H1 (cell line): ENCODE data around the gene ZBTB18. TPM values are rescaled to one million over a fixed set of nuclear protein-coding genes. Genes with fewer than 3 reads are reported as not detected.

Experiments
- CTCF ChIA-PET: fragments of 300-600 bp; sonication (Branson Sonifier 250); formaldehyde crosslinking; loops from one replicate; lab custom pipeline; 2021; ENCODE audit not compliant: partially characterized antibody; lab: Charles Lee
- POLR2A ChIA-PET: fragments of 300-600 bp; sonication (Branson Sonifier 250); formaldehyde crosslinking; loops from one replicate; lab custom pipeline; 2021; ENCODE audit warnings: inconsistent platforms; ENCODE audit not compliant: partially characterized antibody; lab: Charles Lee
- DNase-seq, 2 experiments: peaks; one replicate each; pipeline versions ENCODE4 v3.0.0 to v3.0.0-alpha.2; 2010 to 2022; ENCODE audit warnings: low spot score in 2 of 2, low read depth in 1 of 2, mixed read lengths in 1 of 2
- FAIRE-seq: peaks from 2 replicates; lab custom pipeline; 2011; peaks lifted over from hg19 to GRCh38; lab: Jason Lieb, UNC
- H2AFZ ChIP-seq: 2 replicates; pipeline ENCODE4 v1.8.1; 2012; ENCODE audit warnings: low read length, inconsistent platforms
- H2AK5ac ChIP-seq: 2 replicates; pipeline ENCODE4 v1.6.1; 2013; ENCODE audit warnings: low read depth, low read length
- H2BK120ac ChIP-seq: replicated peaks from 2 replicates; pipeline ENCODE3; 2013; ENCODE audit warnings: low read depth, low read length, inconsistent platforms
- H2BK12ac ChIP-seq: 2 replicates; pipeline ENCODE4 v1.6.1; 2013; ENCODE audit warnings: low read depth, low read length
- H2BK15ac ChIP-seq: 2 replicates; pipeline ENCODE4 v1.6.1; 2013; ENCODE audit warnings: low read length
- H2BK20ac ChIP-seq: 2 replicates; pipeline ENCODE4 v1.6.1; 2013; ENCODE audit warnings: low read length
- H2BK5ac ChIP-seq: 2 replicates; pipeline ENCODE4 v1.6.1; 2013; ENCODE audit warnings: low read depth, low read length
- H3K14ac ChIP-seq: 2 replicates; pipeline ENCODE4 v1.6.1; 2013; ENCODE audit warnings: inconsistent platforms; ENCODE audit not compliant: insufficient read length
- H3K18ac ChIP-seq: 2 replicates; pipeline ENCODE4 v1.6.1; 2013; ENCODE audit warnings: low read length; ENCODE audit errors: extremely low read depth
- H3K23ac ChIP-seq: 2 replicates; pipeline ENCODE4 v1.6.1; 2013; ENCODE audit warnings: inconsistent platforms; ENCODE audit not compliant: insufficient read length
- H3K23me2 ChIP-seq: 2 replicates; pipeline ENCODE4 v1.6.1; 2013; ENCODE audit warnings: low read depth, low read length
- H3K27ac ChIP-seq: 2 replicates; pipeline ENCODE4 v1.6.1; 2011; ENCODE audit warnings: low read depth, low read length, inconsistent platforms
- H3K27me3 ChIP-seq, 4 experiments: replicated peaks in 1 of 4; 1 replicate in 1 of 4; 2 replicates in 3 of 4; pipeline versions ENCODE4 v1.6.1 to v1.8.1; 2011 to 2013; ENCODE audit warnings: low read length in 3 of 4, mild to moderate bottlenecking in 3 of 4, inconsistent platforms in 2 of 4, mixed read lengths in 2 of 4, moderate library complexity in 1 of 4; ENCODE audit not compliant: control insufficient read depth in 3 of 4, insufficient read depth in 3 of 4; ENCODE audit errors: extremely low read depth in 1 of 4
- H3K36me3 ChIP-seq, 4 experiments: 2 replicates each; pipeline versions ENCODE4 v1.6.1 to v1.8.1; 2011 to 2013; ENCODE audit warnings: mild to moderate bottlenecking in 4 of 4, low read length in 3 of 4, moderate library complexity in 2 of 4, control low read depth in 1 of 4, inconsistent platforms in 1 of 4; ENCODE audit not compliant: insufficient read depth in 4 of 4, control insufficient read depth in 2 of 4
- H3K4ac ChIP-seq: replicated peaks from 2 replicates; pipeline ENCODE3; 2013; ENCODE audit warnings: low read length, low read depth, mixed read lengths, inconsistent platforms; ENCODE audit not compliant: insufficient read length
- H3K4me1 ChIP-seq, 4 experiments: replicated peaks in 1 of 4; 1 replicate in 1 of 4; 2 replicates in 3 of 4; pipeline versions ENCODE4 v1.6.1 to v1.8.1; 2011 to 2013; ENCODE audit warnings: low read length in 3 of 4, inconsistent platforms in 2 of 4, mixed read lengths in 1 of 4; ENCODE audit not compliant: insufficient read depth in 4 of 4, control insufficient read depth in 3 of 4
- H3K4me2 ChIP-seq, 2 experiments: 2 replicates each; pipeline versions ENCODE4 v1.6.1 to v1.8.1; 2011 to 2013; ENCODE audit warnings: low read depth in 2 of 2, low read length in 2 of 2, control low read depth in 1 of 2, inconsistent platforms in 1 of 2, mild to moderate bottlenecking in 1 of 2; ENCODE audit not compliant: insufficient read depth in 1 of 2
- H3K4me3 ChIP-seq, 4 experiments: fragments of 200-600, 300-600 bp in 1 of 4; sonication (generic), shearing (Covaris generic), sonication (Bioruptor Twin) in 1 of 4; 2 replicates each; pipeline versions ENCODE4 v1.5.1 to v1.8.1; 2011 to 2016; ENCODE audit warnings: low read length in 4 of 4, low read depth in 3 of 4, control low read depth in 2 of 4, inconsistent platforms in 2 of 4, mild to moderate bottlenecking in 2 of 4, mixed read lengths in 1 of 4, moderate library complexity in 1 of 4; ENCODE audit not compliant: insufficient read depth in 2 of 4; ENCODE audit errors: extremely low read depth in 1 of 4
- H3K56ac ChIP-seq: replicated peaks from 2 replicates; pipeline ENCODE3; 2013; ENCODE audit warnings: low read depth, mild to moderate bottlenecking, mixed read lengths, low read length, inconsistent platforms; ENCODE audit not compliant: insufficient read length
- H3K79me1 ChIP-seq: 2 replicates; pipeline ENCODE4 v1.6.1; 2013; ENCODE audit warnings: low read depth, low read length, control low read depth
- H3K79me2 ChIP-seq, 2 experiments: 2 replicates each; pipeline versions ENCODE4 v1.6.1 to v1.8.1; 2012 to 2013; ENCODE audit warnings: low read length in 2 of 2, mild to moderate bottlenecking in 2 of 2, inconsistent platforms in 1 of 2; ENCODE audit not compliant: insufficient read depth in 2 of 2, control insufficient read depth in 1 of 2
- H3K9ac ChIP-seq, 4 experiments: replicated peaks in 1 of 4; 1 replicate in 1 of 4; 2 replicates in 3 of 4; pipeline versions ENCODE4 v1.6.1 to v1.8.1; 2011 to 2013; ENCODE audit warnings: low read depth in 3 of 4, low read length in 3 of 4, control low read depth in 2 of 4, mild to moderate bottlenecking in 2 of 4, moderate library complexity in 2 of 4, inconsistent platforms in 1 of 4; ENCODE audit errors: extremely low read depth in 1 of 4
- H3K9me3 ChIP-seq, 2 experiments: 2 replicates each; pipeline versions ENCODE4 v1.6.1 to v1.8.1; 2012 to 2013; ENCODE audit warnings: mild to moderate bottlenecking in 2 of 2, moderate library complexity in 2 of 2, control low read depth in 1 of 2, inconsistent platforms in 1 of 2, low read depth in 1 of 2, low read length in 1 of 2, mixed read lengths in 1 of 2; ENCODE audit not compliant: insufficient read depth in 2 of 2
- H4K20me1 ChIP-seq, 2 experiments: replicated peaks in 1 of 2; 2 replicates each; pipeline versions ENCODE3 to v1.8.1; 2011 to 2013; ENCODE audit warnings: inconsistent platforms in 2 of 2, low read length in 2 of 2, mild to moderate bottlenecking in 1 of 2; ENCODE audit not compliant: insufficient read depth in 2 of 2, control insufficient read depth in 1 of 2
- H4K5ac ChIP-seq: 2 replicates; pipeline ENCODE4 v1.6.1; 2013; ENCODE audit warnings: low read length, low read depth, mixed read lengths, inconsistent platforms; ENCODE audit not compliant: insufficient read length
- H4K8ac ChIP-seq: 2 replicates; pipeline ENCODE4 v1.8.0; 2013; ENCODE audit warnings: mild to moderate bottlenecking, moderate library complexity, low read length, inconsistent platforms; ENCODE audit not compliant: insufficient read depth; ENCODE audit errors: extremely low read depth
- H4K91ac ChIP-seq: replicated peaks from 2 replicates; pipeline ENCODE3; 2013; ENCODE audit warnings: low read length, mixed read lengths, inconsistent platforms; ENCODE audit not compliant: insufficient read length
- BRCA1 ChIP-seq: IDR thresholded peaks from 2 replicates; pipeline ENCODE4 v1.6.1; 2012; ENCODE audit warnings: low read depth, low read length, improper control_type of control experiment
- FOSL1 ChIP-seq: IDR thresholded peaks from 2 replicates; pipeline ENCODE4 v1.6.1; 2011; ENCODE audit warnings: mild to moderate bottlenecking, low read depth, low read length, moderate library complexity; ENCODE audit not compliant: insufficient read depth
- POLR2AphosphoS5 ChIP-seq: IDR thresholded peaks from 2 replicates; pipeline ENCODE4 v1.6.1; 2011; ENCODE audit warnings: low read depth, low read length
- RFX5 ChIP-seq: IDR thresholded peaks from 2 replicates; pipeline ENCODE4 v1.6.1; 2011; ENCODE audit warnings: low read depth, low read length, improper control_type of control experiment, borderline replicate concordance
- SP2 ChIP-seq: IDR thresholded peaks from 2 replicates; pipeline ENCODE4 v1.6.1; 2012; ENCODE audit warnings: mild to moderate bottlenecking, low read length, inconsistent platforms
- SRF ChIP-seq: IDR thresholded peaks from 2 replicates; pipeline ENCODE4 v1.6.1; 2011; ENCODE audit warnings: mild to moderate bottlenecking, low read depth, low read length, moderate library complexity
- WGBS, 2 experiments: shearing (Covaris generic) in 1 of 2; methylation state at CpG; one replicate each; pipeline versions ENCODE4 v1.1.6 to v1.1.7; 2013 to 2015; ENCODE audit warnings: low lambda C conversion rate in 2 of 2, mixed read lengths in 2 of 2, inconsistent platforms in 1 of 2, low coverage in 1 of 2, missing lambda C conversion rate in 1 of 2; ENCODE audit not compliant: insufficient replicate concordance in 2 of 2, insufficient coverage in 1 of 2, insufficient read length in 1 of 2; ENCODE audit errors: extremely low coverage in 1 of 2, missing lambda C conversion rate in 1 of 2; 5-methylcytosine and 5-hydroxymethylcytosine counted together
- polyA plus RNA-seq, 7 experiments: library from polyadenylated mRNA; depleted of rRNA in 3 of 7; stranded (reverse) in 5 of 7; unstranded in 2 of 7; fragments of >200 nt in 5 of 7; fragments of 200-250 nt in 2 of 7; gene quantifications; 1 replicate in 5 of 7; 2 replicates in 1 of 7; 4 replicates in 1 of 7; pipeline versions ENCODE4 v1.2.1 to v1.2.3, GENCODE V29; 2011 to 2013; ENCODE audit warnings: missing spikeins in 2 of 7, mixed read lengths in 2 of 7
- total RNA-seq: library from RNA; stranded (reverse); fragmentation: NEBNext Ultra II Directional; extraction: Animal tissue kit (Norgen Biotek cat#: 25700); gene quantifications from 2 replicates; pipeline ENCODE4 v1.2.1, GENCODE V29; 2021

Gene ZBTB18
- total and polyA plus RNA-seq, 2 of the 8 experiments (the other 6 are each of a cell fraction or from before 2014, with no cell fraction given): 8.5 to 14.4 TPM

DNA sequence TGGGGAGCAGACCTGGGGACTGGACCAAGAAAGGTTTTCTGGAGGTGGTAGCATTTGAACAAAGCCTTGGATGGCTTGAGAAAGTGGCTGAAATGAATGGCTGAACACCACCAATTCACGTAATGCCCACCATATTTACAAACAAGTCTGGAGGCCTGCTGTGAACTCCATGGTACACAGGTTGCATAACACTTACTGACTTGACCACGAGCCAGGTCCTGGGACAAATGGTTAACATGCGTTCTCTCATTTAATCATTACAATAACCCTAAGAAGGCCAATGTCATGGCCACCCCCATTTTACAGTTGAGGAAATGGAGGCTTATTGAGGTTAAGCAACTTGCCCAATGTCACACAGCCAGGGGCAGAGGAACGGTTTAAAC, 44.4 kb downstream of the ZBTB18 start:
- no peaks in the 10 kb centered on the region for H3K4me1 ChIP-seq
- H4K8ac ChIP-seq: no peak overlapping the region
- CTCF ChIA-PET: no interaction called here
- H2BK12ac ChIP-seq: no peak overlapping the region
- H3K56ac ChIP-seq: no peak overlapping the region
- no peak overlapping the region for H3K4ac ChIP-seq
- H2BK15ac ChIP-seq: no peak overlapping the region
- POLR2A ChIA-PET: no interaction called here
- no peak overlapping the region for H4K91ac ChIP-seq
- no peak overlapping the region for H3K4me2 ChIP-seq
- no peak overlapping the region for H2BK20ac ChIP-seq
- no peak overlapping the region for H4K5ac ChIP-seq
- no peak overlapping the region for H3K4me3 ChIP-seq
- H3K23ac ChIP-seq: no peak overlapping the region
- no peak overlapping the region for H2BK5ac ChIP-seq
- no peak overlapping the region for H2AFZ ChIP-seq
- H3K23me2 ChIP-seq: no peaks in the 10 kb centered on the region; the same call in 1 of the 2 replicates
- TF ChIP-seq POLR2AphosphoS5 (no peak), SP2 (no peak), RFX5 (no peak), BRCA1 (no peak), FOSL1 (no peak), SRF (no peak)
- no peak overlapping the region for H3K9ac ChIP-seq
- no peaks in the 10 kb centered on the region for H4K20me1 ChIP-seq
- H3K18ac ChIP-seq: no peak overlapping the region
- no peaks in the 10 kb centered on the region for H3K79me2 ChIP-seq
- H3K27ac ChIP-seq: no peak overlapping the region
- no peak overlapping the region for H3K14ac ChIP-seq
- FAIRE-seq (no peak), DNase-seq (no peak)
- 83% methylated on average over 4 of the region's 4 CpGs; no CpG with 5 or more reads in 1 of the 2 experiments for WGBS, 2 experiments
- no peak overlapping the region for H2BK120ac ChIP-seq
- H3K9me3 ChIP-seq: no peaks in the 10 kb centered on the region
- H3K27me3 ChIP-seq: no peaks in the 10 kb centered on the region
- H3K36me3 ChIP-seq: no peaks in the 10 kb centered on the region
- no peak overlapping the region for H2AK5ac ChIP-seq
- H3K79me1 ChIP-seq: no peaks in the 10 kb centered on the region
